ENCODE measurements around the gene SAMD5. TPM values are rescaled to one million over a fixed set of nuclear protein-coding genes. Genes with fewer than 3 reads are reported as not detected.
A peak's percentile ranks its signal among the peaks of the same experiment; 100 is the strongest.

Gene SAMD5
- total RNA-seq: 3.2 TPM

DNA sequence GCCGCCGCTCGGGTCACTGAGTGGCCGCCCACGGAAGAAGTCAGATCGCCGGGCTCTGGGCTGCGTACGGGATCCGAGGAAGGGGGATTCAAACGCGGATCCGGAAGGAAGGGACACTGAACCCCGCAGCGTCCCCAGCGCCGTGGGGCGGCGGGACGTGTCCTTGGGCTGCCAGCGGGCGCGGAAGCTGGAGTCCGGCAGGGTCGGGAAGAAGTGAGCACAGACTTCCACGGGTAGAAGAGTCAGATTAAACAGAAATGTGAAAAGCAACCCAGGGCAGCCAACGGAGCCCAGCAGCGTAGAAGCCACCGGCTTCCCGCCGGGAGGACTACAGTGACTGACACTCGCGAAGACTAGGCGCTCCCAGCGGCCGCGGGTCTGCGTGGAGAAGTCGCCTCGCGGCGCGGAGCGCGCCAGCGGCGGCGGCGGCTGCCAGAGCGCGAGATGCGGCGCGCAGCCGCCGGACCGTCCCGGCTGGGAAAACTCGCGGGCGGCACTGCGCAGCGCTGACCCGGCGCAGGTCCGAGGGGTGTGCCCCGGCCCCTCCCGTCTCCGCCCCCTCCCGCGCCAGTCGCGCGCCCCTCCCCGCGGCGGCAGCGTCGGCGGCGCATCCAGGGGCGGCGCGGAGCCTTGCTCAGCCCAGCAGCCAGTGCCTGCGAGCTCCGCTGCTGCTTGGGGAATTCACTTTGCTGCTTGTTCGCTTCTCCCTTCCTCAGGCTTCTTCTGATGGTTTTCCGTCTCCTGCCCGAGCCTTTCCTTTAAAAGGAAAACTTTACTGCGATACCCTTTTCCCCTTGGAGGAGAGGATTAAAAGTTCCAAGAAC, at the start of gene SAMD5:
Gene SAMD5 (plus strand): TSS at position 649 of the 824 bp plus-strand sequence. CDS start 239 bp downstream, outside the sequence.
- H3K27me3 ChIP-seq: no peaks in the 10 kb centered on the region
- peak within 1 kb of the TSS; percentile 62 to 71 for H3K4me3 ChIP-seq
- peaks cover 20% of the 10 kb centered on the region for H3K4me1 ChIP-seq
- intact Hi-C loops (cut with DNase I): loop anchor here (10.0 kb wide), 1 partner anchor 657 kb away; no protein-coding TSS in a partner anchor
- peak within 1 kb of the TSS; percentile 53 for H3K27ac ChIP-seq
- no peaks in the 10 kb centered on the region for H3K36me3 ChIP-seq
- no peaks in the 10 kb centered on the region for H3K9me3 ChIP-seq
- TF ChIP-seq, protein P1, sequence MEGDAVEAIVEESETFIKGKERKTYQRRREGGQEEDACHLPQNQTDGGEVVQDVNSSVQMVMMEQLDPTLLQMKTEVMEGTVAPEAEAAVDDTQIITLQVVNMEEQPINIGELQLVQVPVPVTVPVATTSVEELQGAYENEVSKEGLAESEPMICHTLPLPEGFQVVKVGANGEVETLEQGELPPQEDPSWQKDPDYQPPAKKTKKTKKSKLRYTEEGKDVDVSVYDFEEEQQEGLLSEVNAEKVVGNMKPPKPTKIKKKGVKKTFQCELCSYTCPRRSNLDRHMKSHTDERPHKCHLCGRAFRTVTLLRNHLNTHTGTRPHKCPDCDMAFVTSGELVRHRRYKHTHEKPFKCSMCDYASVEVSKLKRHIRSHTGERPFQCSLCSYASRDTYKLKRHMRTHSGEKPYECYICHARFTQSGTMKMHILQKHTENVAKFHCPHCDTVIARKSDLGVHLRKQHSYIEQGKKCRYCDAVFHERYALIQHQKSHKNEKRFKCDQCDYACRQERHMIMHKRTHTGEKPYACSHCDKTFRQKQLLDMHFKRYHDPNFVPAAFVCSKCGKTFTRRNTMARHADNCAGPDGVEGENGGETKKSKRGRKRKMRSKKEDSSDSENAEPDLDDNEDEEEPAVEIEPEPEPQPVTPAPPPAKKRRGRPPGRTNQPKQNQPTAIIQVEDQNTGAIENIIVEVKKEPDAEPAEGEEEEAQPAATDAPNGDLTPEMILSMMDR (IDR thresholded peaks at IDR 0.05): no peak
- DNase-seq (ENCODE audit: extremely low spot score in 2 of 2): no peak

DNA sequence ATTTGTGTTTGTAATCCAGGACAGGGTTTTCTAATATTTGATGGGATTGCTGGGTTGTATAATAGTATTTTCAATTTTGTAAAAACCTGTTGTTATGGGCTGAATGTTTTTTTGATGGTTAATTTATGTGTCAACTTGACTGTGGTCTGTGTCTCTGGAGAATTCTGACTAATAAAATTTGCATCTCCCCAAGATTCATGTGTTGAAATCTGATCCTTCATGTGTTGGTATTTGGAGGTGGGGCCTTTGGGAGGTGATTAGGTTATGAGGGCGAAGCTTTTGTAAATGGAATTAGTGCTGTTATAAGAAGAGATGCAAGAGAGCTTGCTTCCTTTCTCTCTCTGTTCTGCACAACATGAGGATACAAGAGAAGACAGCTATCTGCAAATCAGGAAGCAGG, 48.7 kb upstream of the SAMD5 start:
- intact Hi-C loops (cut with DNase I): no loop called here
- TF ChIP-seq, protein P1 (IDR thresholded peaks at IDR 0.05): no peak
- TF ChIP-seq POLR2AphosphoS5 (IDR thresholded peaks at IDR 0.05; ENCODE audit: insufficient read depth in 1 of 2, low read depth in 1 of 2) (no peak), POLR2A (IDR thresholded peaks at IDR 0.05) (no peak)
- Histone ChIP-seq H3K4me3 (no peak overlapping the region), H3K36me3 (no peaks in the 10 kb centered on the region), H3K27me3 (no peaks in the 10 kb centered on the region), H3K9me3 (no peaks in the 10 kb centered on the region), H3K4me1 (no peaks in the 10 kb centered on the region), H3K27ac (no peak overlapping the region)
- DNase-seq (ENCODE audit: extremely low spot score in 2 of 2): no peak

DNA sequence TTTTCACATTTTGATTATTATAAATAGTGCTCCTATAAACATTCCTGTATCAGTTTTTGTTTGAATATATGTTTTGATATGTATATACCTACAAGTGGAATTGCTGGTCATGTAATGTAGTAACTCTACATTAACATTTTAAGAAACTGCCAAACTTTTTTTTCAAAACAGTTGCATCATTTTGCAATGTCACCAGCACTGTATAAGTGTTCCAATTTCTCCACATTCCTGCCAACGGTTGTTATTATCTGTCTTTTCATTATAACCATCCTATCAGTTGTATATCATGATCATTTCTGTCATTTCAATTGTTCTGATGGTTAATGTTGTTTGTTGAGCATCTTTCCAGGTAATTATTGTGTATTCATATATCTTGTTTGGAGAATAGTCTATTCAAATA, 44.8 kb upstream of the SAMD5 start:
- TF ChIP-seq, protein P1 (IDR thresholded peaks at IDR 0.05): no peak
- TF ChIP-seq POLR2A (IDR thresholded peaks at IDR 0.05) (no peak), POLR2AphosphoS5 (IDR thresholded peaks at IDR 0.05; ENCODE audit: insufficient read depth in 1 of 2, low read depth in 1 of 2) (no peak)
- H3K9me3 ChIP-seq: no peaks in the 10 kb centered on the region
- H3K36me3 ChIP-seq: no peaks in the 10 kb centered on the region
- H3K27me3 ChIP-seq: no peaks in the 10 kb centered on the region
- no peak overlapping the region for H3K27ac ChIP-seq
- no peak overlapping the region for H3K4me3 ChIP-seq
- DNase-seq (ENCODE audit: extremely low spot score in 2 of 2): no peak
- intact Hi-C loops (cut with DNase I): no loop called here
- H3K4me1 ChIP-seq: no peaks in the 10 kb centered on the region

DNA sequence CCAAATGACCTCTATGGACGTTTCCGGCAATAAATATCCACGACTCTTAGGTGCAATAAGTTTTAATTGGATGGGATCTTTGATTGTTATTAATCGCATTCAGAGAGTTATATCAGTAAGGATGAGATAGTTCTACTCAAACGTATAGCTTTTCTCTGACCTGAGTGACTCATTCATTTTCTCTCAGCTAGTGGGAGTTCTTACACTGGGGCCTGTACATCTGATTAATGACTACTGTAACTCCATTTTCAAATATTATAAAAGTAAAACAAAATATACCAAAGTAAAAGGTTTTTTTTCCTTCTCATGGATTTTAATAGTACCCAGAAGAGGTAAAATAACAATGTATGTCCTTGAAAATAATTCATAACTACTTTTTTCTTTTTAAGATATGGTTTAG, 41.1 kb upstream of the SAMD5 start:
- Histone ChIP-seq H3K4me1 (no peaks in the 10 kb centered on the region), H3K4me3 (no peak overlapping the region), H3K36me3 (no peaks in the 10 kb centered on the region), H3K27ac (no peak overlapping the region), H3K27me3 (no peaks in the 10 kb centered on the region), H3K9me3 (no peaks in the 10 kb centered on the region)
- TF ChIP-seq POLR2A (IDR thresholded peaks at IDR 0.05): no peak
- TF ChIP-seq POLR2AphosphoS5 (IDR thresholded peaks at IDR 0.05; ENCODE audit: insufficient read depth in 1 of 2, low read depth in 1 of 2): no peak
- TF ChIP-seq, protein P1 (IDR thresholded peaks at IDR 0.05): no peak
- DNase-seq (ENCODE audit: extremely low spot score in 2 of 2): no peak
- intact Hi-C loops (cut with DNase I): no loop called here

DNA sequence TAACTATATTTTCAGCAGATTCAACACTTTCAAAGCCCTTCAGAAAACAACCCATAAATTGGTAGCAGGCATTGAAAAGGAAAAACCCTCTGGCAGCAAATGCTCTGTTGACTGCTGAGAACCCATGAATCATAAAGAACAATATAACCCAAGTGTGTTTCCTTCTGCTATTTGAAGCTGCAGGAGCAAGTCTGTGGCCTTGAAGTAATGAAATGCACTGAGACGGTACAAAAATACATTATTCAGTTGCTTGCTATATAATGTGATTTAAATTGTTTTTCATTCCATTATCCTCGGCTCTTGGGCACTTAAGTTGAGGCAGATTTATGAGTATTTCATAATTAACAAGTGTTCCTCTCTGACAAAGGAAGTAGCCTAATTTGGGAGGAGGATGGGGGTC, 40.6 kb upstream of the SAMD5 start:
- no peak for TF ChIP-seq POLR2AphosphoS5 (IDR thresholded peaks at IDR 0.05; ENCODE audit: insufficient read depth in 1 of 2, low read depth in 1 of 2)
- no peak for TF ChIP-seq POLR2A (IDR thresholded peaks at IDR 0.05)
- DNase-seq (ENCODE audit: extremely low spot score in 2 of 2): no peak
- Histone ChIP-seq H3K36me3 (no peaks in the 10 kb centered on the region), H3K9me3 (no peaks in the 10 kb centered on the region), H3K27me3 (no peaks in the 10 kb centered on the region), H3K27ac (no peak overlapping the region), H3K4me3 (no peak overlapping the region), H3K4me1 (no peaks in the 10 kb centered on the region)
- intact Hi-C loops (cut with DNase I): no loop called here
